Tibial nerve (tissue), 4 donors: ENCODE results near the gene TANC1. TPM values are rescaled to one million over a fixed set of nuclear protein-coding genes. Genes with fewer than 3 reads are reported as not detected.

ENCODE experiments used
- DNase-seq, 2 donors: peaks; one replicate each; pipeline ENCODE4 v3.0.0-alpha.2; 2019; ENCODE audit warnings: low spot score in 2 of 2
- H3K27ac ChIP-seq, 4 donors: fragments of 200-600 bp; sonication (generic) in 3 of 4; one replicate each; pipeline ENCODE4 v1.5.1; 2017 to 2019; ENCODE audit warnings: mild to moderate bottlenecking in 1 of 4
- H3K27me3 ChIP-seq, 2 donors: fragments of 200-600 bp; sonication (generic) in 1 of 2; one replicate each; pipeline versions ENCODE4 v1.5.1 to v1.6.0; 2017 to 2019
- H3K36me3 ChIP-seq, 3 donors: fragments of 200-600 bp; sonication (generic); one replicate each; pipeline ENCODE4 v1.5.1; 2018 to 2019
- H3K4me1 ChIP-seq, 4 donors: fragments of 200-600 bp; sonication (generic) in 3 of 4; one replicate each; pipeline ENCODE4 v1.5.1; 2017 to 2019
- H3K4me3 ChIP-seq, 4 donors: fragments of 200-600 bp; sonication (generic) in 3 of 4; one replicate each; pipeline ENCODE4 v1.5.1; 2017 to 2019; ENCODE audit warnings: mild to moderate bottlenecking in 1 of 4, moderate library complexity in 1 of 4
- H3K9me3 ChIP-seq, 4 donors: fragments of 200-600 bp; sonication (generic) in 3 of 4; one replicate each; pipeline ENCODE4 v1.5.1; 2017 to 2019
- CTCF ChIP-seq, 5 experiments: fragments of 200-600 bp in 3 of 5; fragments of 450-650 bp in 2 of 5; sonication (generic) in 3 of 5; IDR thresholded peaks; one replicate each; pipeline ENCODE4 v1.5.1; 2016 to 2019; ENCODE audit warnings: antibody characterized with exemption in 5 of 5, mild to moderate bottlenecking in 3 of 5, moderate library complexity in 2 of 5
- EP300 ChIP-seq, 2 donors: sonication (generic); formaldehyde crosslinking; IDR thresholded peaks; one replicate each; pipeline ENCODE4 v1.6.1; 2017; ENCODE audit warnings: antibody characterized with exemption in 2 of 2, mild to moderate bottlenecking in 1 of 2
- POLR2A ChIP-seq, 2 donors: fragments of 450-650 bp; IDR thresholded peaks; one replicate each; pipeline ENCODE4 v1.6.1; 2017; ENCODE audit warnings: antibody characterized with exemption in 2 of 2, mild to moderate bottlenecking in 2 of 2, moderate library complexity in 2 of 2
- WGBS, 2 donors: methylation state at CpG; one replicate each; pipeline ENCODE4 v1.1.5; 2018; 5-methylcytosine and 5-hydroxymethylcytosine counted together
- total RNA-seq, 4 donors: library from RNA; depleted of rRNA; stranded (reverse); fragments of >200 nt; gene quantifications; one replicate each; pipeline ENCODE4 v1.1.0, GENCODE V29; 2016

The TANC1 gene
- total RNA-seq, 4 donors from 2014 or later: 43.5 to 66.3 (median 57.6) TPM

- 85 to 87% methylated on average over 9 of the region's 9 CpGs for WGBS, 2 donors
- Histone ChIP-seq H3K9me3 (no peaks in the 10 kb centered on the region), H3K36me3 (peaks cover 0 to 79% (median 6%) of the 10 kb centered on the region in 3 donors), H3K27ac (no peak overlapping the region), H3K27me3 (no peaks in the 10 kb centered on the region), H3K4me3 (no peak overlapping the region), H3K4me1 (peaks cover 0 to 13% (median 0%) of the 10 kb centered on the region in 4 donors)
- no peak for DNase-seq
- TF ChIP-seq POLR2A (IDR thresholded peaks at IDR 0.05) (no peak), CTCF (IDR thresholded peaks at IDR 0.05) (no peak), EP300 (IDR thresholded peaks at IDR 0.05) (no peak)
Measured at GRCh38 chr2:159174759-159175158, 206.3 kb downstream of the TANC1 start.

- H3K4me1 ChIP-seq: peaks cover 0 to 12% (median 0%) of the 10 kb centered on the region in 4 donors
- no peaks in the 10 kb centered on the region for H3K27me3 ChIP-seq
- H3K36me3 ChIP-seq: peaks cover 0 to 81% (median 6%) of the 10 kb centered on the region in 3 donors
- no peak overlapping the region for H3K27ac ChIP-seq
- no peaks in the 10 kb centered on the region for H3K9me3 ChIP-seq
- H3K4me3 ChIP-seq: no peak overlapping the region
- WGBS, 2 donors: 79 to 89% methylated on average over 6 of the region's 6 CpGs
- no peak for DNase-seq
- TF ChIP-seq POLR2A (IDR thresholded peaks at IDR 0.05) (no peak), CTCF (IDR thresholded peaks at IDR 0.05) (no peak), EP300 (IDR thresholded peaks at IDR 0.05) (no peak)
Measured at GRCh38 chr2:159175182-159175581, 206.7 kb downstream of the TANC1 start.

- 41 to 59% methylated on average over 3 of the region's 3 CpGs for WGBS, 2 donors
- peaks cover 0 to 12% (median 0%) of the 10 kb centered on the region in 4 donors for H3K4me1 ChIP-seq
- H3K9me3 ChIP-seq: no peaks in the 10 kb centered on the region
- no peak for TF ChIP-seq EP300 (IDR thresholded peaks at IDR 0.05)
- no peak for TF ChIP-seq CTCF (IDR thresholded peaks at IDR 0.05)
- no peak for TF ChIP-seq POLR2A (IDR thresholded peaks at IDR 0.05)
- no peak for DNase-seq
- no peaks in the 10 kb centered on the region for H3K27me3 ChIP-seq
- H3K36me3 ChIP-seq: peaks cover 0 to 83% (median 6%) of the 10 kb centered on the region in 3 donors
- H3K4me3 ChIP-seq: no peak overlapping the region
- no peak overlapping the region for H3K27ac ChIP-seq
Measured at GRCh38 chr2:159175927-159176326, 207.5 kb downstream of the TANC1 start.

- 86 to 87% methylated on average over 5 of the region's 5 CpGs for WGBS, 2 donors
- Histone ChIP-seq H3K9me3 (no peaks in the 10 kb centered on the region), H3K4me3 (no peak overlapping the region), H3K27ac (no peak overlapping the region), H3K27me3 (no peaks in the 10 kb centered on the region), H3K4me1 (peaks cover 0 to 12% (median 0%) of the 10 kb centered on the region in 4 donors), H3K36me3 (peaks cover 0 to 84% (median 6%) of the 10 kb centered on the region in 3 donors)
- TF ChIP-seq EP300 (IDR thresholded peaks at IDR 0.05) (no peak), POLR2A (IDR thresholded peaks at IDR 0.05) (no peak), CTCF (IDR thresholded peaks at IDR 0.05) (no peak)
- no peak for DNase-seq
Measured at GRCh38 chr2:159176555-159176954, 208.1 kb downstream of the TANC1 start.

GRCh38 chr2:159177357-159177756 lies 208.9 kb downstream of the TANC1 start:
- no peak overlapping the region for H3K4me3 ChIP-seq
- TF ChIP-seq CTCF (IDR thresholded peaks at IDR 0.05): no peak
- no peak for TF ChIP-seq EP300 (IDR thresholded peaks at IDR 0.05)
- no peak for TF ChIP-seq POLR2A (IDR thresholded peaks at IDR 0.05)
- no peaks in the 10 kb centered on the region for H3K9me3 ChIP-seq
- WGBS, 2 donors: 87 to 92% methylated on average over 3 of the region's 3 CpGs
- H3K36me3 ChIP-seq: peaks cover 0 to 82% (median 6%) of the 10 kb centered on the region in 3 donors
- no peak for DNase-seq
- peaks cover 0 to 9% (median 0%) of the 10 kb centered on the region in 4 donors for H3K4me1 ChIP-seq
- no peak overlapping the region for H3K27ac ChIP-seq
- no peaks in the 10 kb centered on the region for H3K27me3 ChIP-seq
